ENCODE data around the gene TECR.
"Not testable (repeated sequence)": the region's sequence is repeated elsewhere in the genome, so short reads cannot be mapped to it uniquely, and the experiment has no call there.

The TECR gene

GRCh38 chr19:14603990-14604387 lies 74.6 kb downstream of the TECR start:
- no peaks in the 10 kb centered on the region for H3K36me3 ChIP-seq
- peaks cover 68% of the 10 kb centered on the region for H3K27me3 ChIP-seq (ENCODE audit: insufficient read depth, low read depth, severe bottlenecking)
- no peak for TF ChIP-seq CTCF (IDR thresholded peaks at IDR 0.05; ENCODE audit: low read depth, low read length)
- DNase-seq = no peak
- peaks cover 8% of the 10 kb centered on the region for H3K9me3 ChIP-seq (ENCODE audit: severe bottlenecking)
- H3K27ac ChIP-seq = no peak overlapping the region
- no peak overlapping the region for H3K4me3 ChIP-seq (ENCODE audit: low read depth, low read length)

GRCh38 chr19:14606627-14607026 lies 77.2 kb downstream of the TECR start:
- no peaks in the 10 kb centered on the region for H3K36me3 ChIP-seq
- H3K27ac ChIP-seq = no peak overlapping the region
- peaks cover 72% of the 10 kb centered on the region for H3K27me3 ChIP-seq (ENCODE audit: insufficient read depth, low read depth, severe bottlenecking)
- peaks cover 2% of the 10 kb centered on the region for H3K9me3 ChIP-seq (ENCODE audit: severe bottlenecking)
- no peak for TF ChIP-seq CTCF (IDR thresholded peaks at IDR 0.05; ENCODE audit: low read depth, low read length)
- no peak for DNase-seq
- H3K4me3 ChIP-seq (ENCODE audit: low read depth, low read length) = no peak overlapping the region

- H3K36me3 ChIP-seq = no peaks in the 10 kb centered on the region
- no peak for TF ChIP-seq CTCF (IDR thresholded peaks at IDR 0.05; ENCODE audit: low read depth, low read length)
- H3K4me3 ChIP-seq (ENCODE audit: low read depth, low read length) = no peak overlapping the region
- DNase-seq = no peak
- H3K27me3 ChIP-seq (ENCODE audit: insufficient read depth, low read depth, severe bottlenecking) = peaks cover 73% of the 10 kb centered on the region
- peaks cover 2% of the 10 kb centered on the region for H3K9me3 ChIP-seq (ENCODE audit: severe bottlenecking)
- no peak overlapping the region for H3K27ac ChIP-seq
Observed at GRCh38 chr19:14611051-14611450, 81.7 kb downstream of the TECR start.

GRCh38 chr19:14612242-14612641 lies 82.8 kb downstream of the TECR start:
- not testable (repeated sequence) for H3K27ac ChIP-seq; H3K9me3 ChIP-seq (ENCODE audit: severe bottlenecking); H3K36me3 ChIP-seq; H3K4me3 ChIP-seq (ENCODE audit: low read depth, low read length); DNase-seq
- H3K27me3 ChIP-seq (ENCODE audit: insufficient read depth, low read depth, severe bottlenecking) = peaks cover 69% of the 10 kb centered on the region

GRCh38 chr19:14612657-14613056 lies 83.3 kb downstream of the TECR start:
- Histone ChIP-seq H3K27ac (no peak overlapping the region), H3K27me3 (ENCODE audit: insufficient read depth, low read depth, severe bottlenecking) (peaks cover 67% of the 10 kb centered on the region), H3K9me3 (ENCODE audit: severe bottlenecking) (peaks cover 2% of the 10 kb centered on the region), H3K4me3 (ENCODE audit: low read depth, low read length) (no peak overlapping the region), H3K36me3 (no peaks in the 10 kb centered on the region)
- DNase-seq = no peak
- TF ChIP-seq CTCF (IDR thresholded peaks at IDR 0.05; ENCODE audit: low read depth, low read length) = no peak

- DNase-seq; H3K27ac ChIP-seq; H3K36me3 ChIP-seq; H3K4me3 ChIP-seq (ENCODE audit: low read depth, low read length); H3K9me3 ChIP-seq (ENCODE audit: severe bottlenecking): not testable (repeated sequence)
- peaks cover 63% of the 10 kb centered on the region for H3K27me3 ChIP-seq (ENCODE audit: insufficient read depth, low read depth, severe bottlenecking)
Observed at GRCh38 chr19:14613399-14614098, 84.2 kb downstream of the TECR start.

- H3K27ac ChIP-seq = no peak overlapping the region
- no peaks in the 10 kb centered on the region for H3K36me3 ChIP-seq
- no peak overlapping the region for H3K4me3 ChIP-seq (ENCODE audit: low read depth, low read length)
- no peak for DNase-seq
- peaks cover 63% of the 10 kb centered on the region for H3K27me3 ChIP-seq (ENCODE audit: insufficient read depth, low read depth, severe bottlenecking)
- no peak for TF ChIP-seq CTCF (IDR thresholded peaks at IDR 0.05; ENCODE audit: low read depth, low read length)
- H3K9me3 ChIP-seq (ENCODE audit: severe bottlenecking) = peaks cover 3% of the 10 kb centered on the region
Observed at GRCh38 chr19:14614099-14614412, 84.7 kb downstream of the TECR start.
